ENCODE measurements around the gene SKIDA1.

DNA sequence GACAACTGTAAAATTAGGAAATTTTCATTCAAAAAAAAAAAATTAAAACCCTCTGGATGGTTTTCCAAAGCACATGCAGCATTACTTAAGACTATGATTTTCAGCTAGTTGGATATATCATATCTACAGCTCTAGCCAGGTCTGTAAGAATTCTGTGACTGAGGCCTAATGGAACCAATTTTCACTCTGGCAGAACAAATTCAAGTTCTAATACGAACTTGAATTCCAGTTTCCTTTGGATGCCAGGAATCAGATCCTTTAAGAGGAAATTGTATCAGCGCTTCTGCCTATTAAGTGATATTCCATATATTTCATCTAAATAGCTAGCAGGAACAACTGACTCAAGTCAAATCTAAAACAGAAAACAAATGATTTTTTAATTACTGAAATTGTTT is 34.8 kb downstream of the SKIDA1 start:
- TF ChIP-seq, protein P1, sequence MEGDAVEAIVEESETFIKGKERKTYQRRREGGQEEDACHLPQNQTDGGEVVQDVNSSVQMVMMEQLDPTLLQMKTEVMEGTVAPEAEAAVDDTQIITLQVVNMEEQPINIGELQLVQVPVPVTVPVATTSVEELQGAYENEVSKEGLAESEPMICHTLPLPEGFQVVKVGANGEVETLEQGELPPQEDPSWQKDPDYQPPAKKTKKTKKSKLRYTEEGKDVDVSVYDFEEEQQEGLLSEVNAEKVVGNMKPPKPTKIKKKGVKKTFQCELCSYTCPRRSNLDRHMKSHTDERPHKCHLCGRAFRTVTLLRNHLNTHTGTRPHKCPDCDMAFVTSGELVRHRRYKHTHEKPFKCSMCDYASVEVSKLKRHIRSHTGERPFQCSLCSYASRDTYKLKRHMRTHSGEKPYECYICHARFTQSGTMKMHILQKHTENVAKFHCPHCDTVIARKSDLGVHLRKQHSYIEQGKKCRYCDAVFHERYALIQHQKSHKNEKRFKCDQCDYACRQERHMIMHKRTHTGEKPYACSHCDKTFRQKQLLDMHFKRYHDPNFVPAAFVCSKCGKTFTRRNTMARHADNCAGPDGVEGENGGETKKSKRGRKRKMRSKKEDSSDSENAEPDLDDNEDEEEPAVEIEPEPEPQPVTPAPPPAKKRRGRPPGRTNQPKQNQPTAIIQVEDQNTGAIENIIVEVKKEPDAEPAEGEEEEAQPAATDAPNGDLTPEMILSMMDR (IDR thresholded peaks at IDR 0.05 in 2 of 3, conservative IDR thresholded peaks at IDR 0.05 in 1 of 3; ENCODE audit: borderline replicate concordance in 1 of 3, insufficient read depth in 1 of 3, low read depth in 2 of 3, low read length in 2 of 3): no peak
- TF ChIP-seq TCF7L2 (IDR thresholded peaks at IDR 0.05; ENCODE audit: borderline replicate concordance, extremely low read depth, insufficient read depth, insufficient read length) (no peak), EZH2phosphoT487 (IDR thresholded peaks at IDR 0.05; ENCODE audit: borderline replicate concordance) (no peak), ZNF274 (IDR thresholded peaks at IDR 0.05; ENCODE audit: low read depth, low read length) (no peak), EZH2 (IDR thresholded peaks at IDR 0.05) (no peak), ZFX (IDR thresholded peaks at IDR 0.05) (no peak), POLR2A (IDR thresholded peaks at IDR 0.05; ENCODE audit: borderline replicate concordance, extremely low read depth, insufficient read depth, insufficient read length) (no peak), RAD21 (IDR thresholded peaks at IDR 0.05; ENCODE audit: low read depth) (no peak), SP1 (IDR thresholded peaks at IDR 0.05; ENCODE audit: low read depth) (no peak), SRF (IDR thresholded peaks at IDR 0.05; ENCODE audit: low read depth) (no peak), YY1 (IDR thresholded peaks at IDR 0.05; ENCODE audit: extremely low read depth, insufficient replicate concordance, low read depth, low read length) (no peak)
- TF ChIP-seq, protein P2, sequence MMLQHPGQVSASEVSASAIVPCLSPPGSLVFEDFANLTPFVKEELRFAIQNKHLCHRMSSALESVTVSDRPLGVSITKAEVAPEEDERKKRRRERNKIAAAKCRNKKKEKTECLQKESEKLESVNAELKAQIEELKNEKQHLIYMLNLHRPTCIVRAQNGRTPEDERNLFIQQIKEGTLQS (IDR thresholded peaks at IDR 0.05): no peak
- TF ChIP-seq, protein P3, sequence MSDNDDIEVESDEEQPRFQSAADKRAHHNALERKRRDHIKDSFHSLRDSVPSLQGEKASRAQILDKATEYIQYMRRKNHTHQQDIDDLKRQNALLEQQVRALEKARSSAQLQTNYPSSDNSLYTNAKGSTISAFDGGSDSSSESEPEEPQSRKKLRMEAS (IDR thresholded peaks at IDR 0.05): no peak
